Activated effector memory CD4-positive, alpha-beta T cell treated with Interleukin-2 at 50 U/mL for 16 hours (primary cell): Measurements from ENCODE around the gene SCAPER.
"Not testable (repeated sequence)": the region's sequence is repeated elsewhere in the genome, so short reads cannot be mapped to it uniquely, and the experiment has no call there.

ENCODE experiments used
- DNase-seq: peaks from one replicate; pipeline ENCODE4 v3.0.0-alpha.2; 2020

Gene SCAPER

GRCh38 chr15:76309601-76310330 is 595.4 kb downstream of the SCAPER start:
- no peak for DNase-seq

DNA sequence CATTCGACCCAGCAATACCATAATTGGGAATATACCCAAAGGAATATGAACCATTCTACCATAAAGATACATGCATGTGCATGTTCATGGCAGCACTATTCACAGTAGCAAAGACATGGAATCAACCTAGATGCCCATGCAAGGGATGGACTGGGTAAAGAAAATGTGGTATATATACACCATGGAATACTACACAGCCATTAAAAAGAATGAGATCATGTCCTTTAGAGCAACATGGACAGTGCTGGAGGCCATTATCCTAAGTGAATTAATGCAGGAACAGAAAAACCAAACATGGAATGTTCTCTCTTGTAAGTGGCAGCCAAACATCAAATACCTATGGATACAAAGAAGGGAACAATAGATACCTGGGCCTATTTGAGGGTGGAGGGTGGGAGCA is 601.2 kb downstream of the SCAPER start:
- no peak for DNase-seq

GRCh38 chr15:76299786-76300185 is 605.4 kb downstream of the SCAPER start:
- no peak for DNase-seq

- DNase-seq: no peak
Observed at GRCh38 chr15:76298986-76299385, 606.2 kb downstream of the SCAPER start.

DNA sequence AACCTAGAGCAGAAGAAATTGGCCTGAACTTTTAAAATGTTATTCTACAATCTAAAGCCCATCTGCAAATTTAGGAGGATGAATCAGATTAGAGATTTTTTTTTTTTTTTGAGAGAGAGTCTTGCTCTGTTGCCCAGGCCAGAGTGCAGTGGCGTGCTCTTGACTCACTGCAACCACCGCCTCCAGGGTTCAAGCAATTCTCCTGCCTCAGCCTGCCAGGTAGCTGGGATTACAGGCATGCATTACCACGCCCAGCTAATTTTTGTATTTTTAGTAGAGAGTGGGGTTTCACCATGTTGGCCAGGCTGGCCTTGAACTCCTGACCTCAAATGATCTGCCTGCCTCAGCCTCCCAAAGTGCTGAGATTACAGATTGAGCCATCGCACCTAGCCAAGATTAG is 607.2 kb downstream of the SCAPER start:
- not testable (repeated sequence) for DNase-seq
